A549 (cell line): ENCODE data around the gene GPSM1. TPM values are rescaled to one million over a fixed set of nuclear protein-coding genes. Genes with fewer than 3 reads are reported as not detected.

Source experiments
- ATAC-seq, 2 experiments: fragments of 200-7000 bp in 1 of 2; fragments of >200 bp in 1 of 2; cut with Nextera tagmentation in 1 of 2; cut with Tn5 transposase in 1 of 2; 3 replicates each; pipeline versions ENCODE4 v1.8.0 to v1.9.1; 2018 to 2020; ENCODE audit warnings: mild to moderate bottlenecking in 1 of 2, moderate library complexity in 1 of 2
- CTCF ChIA-PET: fragments of 300-600 bp; sonication (Branson Sonifier 250); formaldehyde crosslinking; extraction: SDS; loops from one replicate; lab custom pipeline; 2021; ENCODE audit warnings: antibody characterized with exemption, inconsistent platforms; lab: Yijun Ruan, JAX
- POLR2A ChIA-PET: fragments of 350-600 bp; formaldehyde crosslinking; extraction: SDS; loops from one replicate; lab custom pipeline; 2021; ENCODE audit warnings: antibody characterized with exemption, inconsistent platforms; lab: Yijun Ruan, JAX
- DNase-seq, 2 experiments: peaks; one replicate each; pipeline versions ENCODE4 v3.0.0 to v3.0.0-alpha.2; 2011 to 2016; ENCODE audit warnings: low read depth in 1 of 2, low spot score in 1 of 2
- FAIRE-seq: peaks from 2 replicates; lab custom pipeline; 2011; peaks lifted over from hg19 to GRCh38; lab: Jason Lieb, UNC
- H3K27ac ChIP-seq, 2 experiments: fragments of >200 bp; sonication (Bioruptor Twin); formaldehyde crosslinking; 3 replicates each; pipeline ENCODE4 v1.5.1; 2016 to 2017
- H3K4me1 ChIP-seq: fragments of >200 bp; sonication (Bioruptor Twin); formaldehyde crosslinking; 3 replicates; pipeline ENCODE4 v1.6.1; 2016
- H3K4me2 ChIP-seq: fragments of >200 bp; sonication (Bioruptor Twin); formaldehyde crosslinking; 3 replicates; pipeline ENCODE4 v1.6.1; 2016
- H3K4me3 ChIP-seq: fragments of >200 bp; sonication (Bioruptor Twin); formaldehyde crosslinking; 3 replicates; pipeline ENCODE4 v1.5.1; 2016
- H3K9me3 ChIP-seq: fragments of >200 bp; sonication (Bioruptor Twin); formaldehyde crosslinking; 3 replicates; pipeline ENCODE4 v1.6.1; 2016
- BHLHE40 ChIP-seq: IDR thresholded peaks from 2 replicates; pipeline ENCODE4 v1.6.1; 2012; ENCODE audit warnings: low read depth, low read length, inconsistent platforms
- CBX2 ChIP-seq: fragments of 200-600 bp; sonication (generic); IDR thresholded peaks from 2 replicates; pipeline ENCODE4 v1.6.1; 2016; ENCODE audit warnings: low read depth, mild to moderate bottlenecking, borderline replicate concordance
- CBX8 ChIP-seq: fragments of 200-600 bp; sonication (generic); IDR thresholded peaks from 2 replicates; pipeline ENCODE4 v1.6.1; 2016
- CHD2 ChIP-seq: fragments of 150-350 bp; IDR thresholded peaks from 2 replicates; pipeline ENCODE4 v1.6.1; 2014; ENCODE audit warnings: low read length; ENCODE audit not compliant: partially characterized antibody
- EHF ChIP-seq: fragments of 250-450 bp; sonication (Bioruptor Pico); IDR thresholded peaks from 2 replicates; pipeline ENCODE4 v1.5.0; 2020; ENCODE audit warnings: mild to moderate bottlenecking
- EHMT2 ChIP-seq: fragments of 200-600 bp; sonication (generic); IDR thresholded peaks from 2 replicates; pipeline ENCODE4 v1.6.1; 2016; ENCODE audit warnings: antibody characterized with exemption, low read depth, mild to moderate bottlenecking, moderate library complexity
- FOSB ChIP-seq: fragments of 250-450 bp; sonication (Bioruptor Pico); IDR thresholded peaks from 2 replicates; pipeline ENCODE4 v1.5.0; 2020; ENCODE audit warnings: mild to moderate bottlenecking, moderate library complexity
- FOXS1 ChIP-seq: fragments of 250-450 bp; sonication (Bioruptor Pico); IDR thresholded peaks from 2 replicates; pipeline ENCODE4 v1.5.0; 2020; ENCODE audit warnings: mild to moderate bottlenecking, moderate library complexity
- HMGXB4 ChIP-seq: fragments of 250-450 bp; sonication (Bioruptor Pico); IDR thresholded peaks from 2 replicates; pipeline ENCODE4 v1.5.0; 2021; ENCODE audit warnings: mild to moderate bottlenecking, moderate library complexity, borderline replicate concordance
- JUN ChIP-seq, 2 experiments: fragments of >200 bp; sonication (Bioruptor Twin); formaldehyde crosslinking; IDR thresholded peaks; 2 replicates in 1 of 2; 3 replicates in 1 of 2; pipeline ENCODE4 v1.6.1; 2016 to 2017
- JUNB ChIP-seq: fragments of >200 bp; sonication (Bioruptor Twin); formaldehyde crosslinking; IDR thresholded peaks from 2 replicates; pipeline ENCODE4 v1.6.1; 2016
- KDM1A ChIP-seq: fragments of 200-600 bp; sonication (generic); IDR thresholded peaks from 2 replicates; pipeline ENCODE4 v1.6.1; 2016; ENCODE audit warnings: low read depth, mild to moderate bottlenecking
- MAFK ChIP-seq: fragments of 450-650 bp; IDR thresholded peaks from 2 replicates; pipeline ENCODE4 v1.6.1; 2014; ENCODE audit not compliant: partially characterized antibody
- MYC ChIP-seq: IDR thresholded peaks from 2 replicates; pipeline ENCODE4 v1.6.1; 2012; ENCODE audit warnings: mild to moderate bottlenecking, inconsistent platforms, low read length, improper control_type of control experiment, borderline replicate concordance
- POLR2A ChIP-seq: IDR thresholded peaks from 2 replicates; pipeline ENCODE4 v1.6.1; 2012; ENCODE audit warnings: mild to moderate bottlenecking, low read length
- RFX5 ChIP-seq: fragments of 450-650 bp; IDR thresholded peaks from 2 replicates; pipeline ENCODE4 v1.7.1; 2014; ENCODE audit warnings: antibody characterized with exemption, mild to moderate bottlenecking, moderate library complexity
- RNF2 ChIP-seq: fragments of 200-600 bp; sonication (generic); IDR thresholded peaks from 2 replicates; pipeline ENCODE4 v1.6.1; 2016; ENCODE audit warnings: low read depth, mild to moderate bottlenecking, antibody characterized with exemption, moderate library complexity, borderline replicate concordance
- SREBF2 ChIP-seq: fragments of 450-650 bp; IDR thresholded peaks from 2 replicates; pipeline ENCODE4 v1.6.1; 2014; ENCODE audit warnings: mild to moderate bottlenecking, moderate library complexity
- TFCP2L1 ChIP-seq: fragments of 250-450 bp; sonication (Bioruptor Pico); IDR thresholded peaks from 2 replicates; pipeline ENCODE4 v1.5.0; 2021; ENCODE audit warnings: mild to moderate bottlenecking
- ZC3H11A ChIP-seq: fragments of 450-650 bp; IDR thresholded peaks from 2 replicates; pipeline ENCODE4 v1.6.1; 2014; ENCODE audit warnings: antibody characterized with exemption, mild to moderate bottlenecking
- WGBS: methylation state at CpG from one replicate; pipeline ENCODE4 v1.1.6; 2017; ENCODE audit errors: missing lambda C conversion rate; 5-methylcytosine and 5-hydroxymethylcytosine counted together
- polyA plus RNA-seq, 4 experiments: library from polyadenylated mRNA; depleted of rRNA in 3 of 4; stranded (reverse); fragments of >200 nt; fragmentation: RNase III in 1 of 4; extraction: RNeasy Plus Mini Kit Qiagen cat#74134 plus additional on column Dnase treatment in 1 of 4; gene quantifications; 2 replicates in 3 of 4; 3 replicates in 1 of 4; pipeline ENCODE4 v1.2.3, GENCODE V29; 2011 to 2017
- TF ChIP-seq, protein P1 (sequence below): fragments of >200 bp; sonication (Bioruptor Twin); formaldehyde crosslinking; IDR thresholded peaks from 3 replicates; pipeline ENCODE4 v1.5.1; 2016
- TF ChIP-seq, protein P2 (sequence below): fragments of >200 bp; sonication (Bioruptor Twin); formaldehyde crosslinking; IDR thresholded peaks from 3 replicates; pipeline ENCODE4 v1.6.1; 2016
- TF ChIP-seq, protein P3 (sequence below): fragments of 150-350 bp; IDR thresholded peaks from 2 replicates; pipeline ENCODE4 v1.6.1; 2014; ENCODE audit warnings: low read depth, mild to moderate bottlenecking, low read length
- TF ChIP-seq, protein P4 (sequence below): IDR thresholded peaks from 2 replicates; pipeline ENCODE4 v1.6.1; 2012

The GPSM1 gene
- polyA plus RNA-seq, 2 of the 4 experiments (the other 2 are of a cell fraction): 2.1 to 8.8 TPM

GRCh38 chr9:136295055-136295454 lies 32.3 kb upstream of the GPSM1 start:
- POLR2A ChIA-PET: no interaction called here
- ATAC-seq (no peak), DNase-seq (no peak), FAIRE-seq (no peak)
- no peaks in the 10 kb centered on the region for H3K9me3 ChIP-seq
- CTCF ChIA-PET: interaction anchor here (0.5 to 0.9 kb wide), 2 partner anchors 11 to 352 kb away, joined by 3 read pairs; no protein-coding TSS in a partner anchor
- no peak overlapping the region for H3K4me3 ChIP-seq
- TF ChIP-seq, protein P1, sequence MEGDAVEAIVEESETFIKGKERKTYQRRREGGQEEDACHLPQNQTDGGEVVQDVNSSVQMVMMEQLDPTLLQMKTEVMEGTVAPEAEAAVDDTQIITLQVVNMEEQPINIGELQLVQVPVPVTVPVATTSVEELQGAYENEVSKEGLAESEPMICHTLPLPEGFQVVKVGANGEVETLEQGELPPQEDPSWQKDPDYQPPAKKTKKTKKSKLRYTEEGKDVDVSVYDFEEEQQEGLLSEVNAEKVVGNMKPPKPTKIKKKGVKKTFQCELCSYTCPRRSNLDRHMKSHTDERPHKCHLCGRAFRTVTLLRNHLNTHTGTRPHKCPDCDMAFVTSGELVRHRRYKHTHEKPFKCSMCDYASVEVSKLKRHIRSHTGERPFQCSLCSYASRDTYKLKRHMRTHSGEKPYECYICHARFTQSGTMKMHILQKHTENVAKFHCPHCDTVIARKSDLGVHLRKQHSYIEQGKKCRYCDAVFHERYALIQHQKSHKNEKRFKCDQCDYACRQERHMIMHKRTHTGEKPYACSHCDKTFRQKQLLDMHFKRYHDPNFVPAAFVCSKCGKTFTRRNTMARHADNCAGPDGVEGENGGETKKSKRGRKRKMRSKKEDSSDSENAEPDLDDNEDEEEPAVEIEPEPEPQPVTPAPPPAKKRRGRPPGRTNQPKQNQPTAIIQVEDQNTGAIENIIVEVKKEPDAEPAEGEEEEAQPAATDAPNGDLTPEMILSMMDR: no peak
- TF ChIP-seq FOSB (CRISPR knock-in tag): no peak
- no peak for TF ChIP-seq POLR2A
- TF ChIP-seq CHD2: no peak
- TF ChIP-seq CBX8: no peak
- no peak for TF ChIP-seq JUN (IDR thresholded peaks at IDR 0.05)
- H3K4me1 ChIP-seq: no peaks in the 10 kb centered on the region
- WGBS: 79% methylated on average over 13 of the region's 16 CpGs
- no peak overlapping the region for H3K27ac ChIP-seq
- no peak overlapping the region for H3K4me2 ChIP-seq

- no peak for ATAC-seq
- POLR2A ChIA-PET: no interaction called here
- H3K4me2 ChIP-seq: no peak overlapping the region
- 64% methylated on average over 34 of the region's 37 CpGs for WGBS
- TF ChIP-seq SREBF2 (no peak), MAFK (peak; percentile 36)
- H3K9me3 ChIP-seq: no peaks in the 10 kb centered on the region
- no peak for FAIRE-seq
- H3K27ac ChIP-seq: no peak overlapping the region
- no peak for DNase-seq
- H3K4me3 ChIP-seq: no peak overlapping the region
- no peaks in the 10 kb centered on the region for H3K4me1 ChIP-seq
- CTCF ChIA-PET: interaction anchor here (1.0 to 2.3 kb wide), 6 partner anchors 12 to 158 kb away, joined by 3 to 17 read pairs (median 4); no protein-coding TSS in a partner anchor
Observed at GRCh38 chr9:136295542-136296433, 31.6 kb upstream of the GPSM1 start.

GRCh38 chr9:136296434-136297015 lies 30.8 kb upstream of the GPSM1 start:
- DNase-seq (no peak), FAIRE-seq (no peak), ATAC-seq (no peak)
- TF ChIP-seq CHD2 (no peak), RNF2 (no peak), EHMT2 (no peak), RFX5 (no peak), BHLHE40 (no peak), ZC3H11A (no peak), FOXS1 (no peak), HMGXB4 (no peak), KDM1A (no peak), TFCP2L1 (CRISPR knock-in tag) (no peak), FOSB (CRISPR knock-in tag) (no peak), MAFK (no peak), JUNB (no peak), CBX2 (no peak), EHF (CRISPR knock-in tag) (no peak), SREBF2 (no peak), MYC (no peak)
- TF ChIP-seq, protein P2, sequence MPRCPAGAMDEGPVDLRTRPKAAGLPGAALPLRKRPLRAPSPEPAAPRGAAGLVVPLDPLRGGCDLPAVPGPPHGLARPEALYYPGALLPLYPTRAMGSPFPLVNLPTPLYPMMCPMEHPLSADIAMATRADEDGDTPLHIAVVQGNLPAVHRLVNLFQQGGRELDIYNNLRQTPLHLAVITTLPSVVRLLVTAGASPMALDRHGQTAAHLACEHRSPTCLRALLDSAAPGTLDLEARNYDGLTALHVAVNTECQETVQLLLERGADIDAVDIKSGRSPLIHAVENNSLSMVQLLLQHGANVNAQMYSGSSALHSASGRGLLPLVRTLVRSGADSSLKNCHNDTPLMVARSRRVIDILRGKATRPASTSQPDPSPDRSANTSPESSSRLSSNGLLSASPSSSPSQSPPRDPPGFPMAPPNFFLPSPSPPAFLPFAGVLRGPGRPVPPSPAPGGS: no peak
- TF ChIP-seq, protein P3, sequence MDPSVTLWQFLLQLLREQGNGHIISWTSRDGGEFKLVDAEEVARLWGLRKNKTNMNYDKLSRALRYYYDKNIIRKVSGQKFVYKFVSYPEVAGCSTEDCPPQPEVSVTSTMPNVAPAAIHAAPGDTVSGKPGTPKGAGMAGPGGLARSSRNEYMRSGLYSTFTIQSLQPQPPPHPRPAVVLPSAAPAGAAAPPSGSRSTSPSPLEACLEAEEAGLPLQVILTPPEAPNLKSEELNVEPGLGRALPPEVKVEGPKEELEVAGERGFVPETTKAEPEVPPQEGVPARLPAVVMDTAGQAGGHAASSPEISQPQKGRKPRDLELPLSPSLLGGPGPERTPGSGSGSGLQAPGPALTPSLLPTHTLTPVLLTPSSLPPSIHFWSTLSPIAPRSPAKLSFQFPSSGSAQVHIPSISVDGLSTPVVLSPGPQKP: no peak
- TF ChIP-seq, protein P4, sequence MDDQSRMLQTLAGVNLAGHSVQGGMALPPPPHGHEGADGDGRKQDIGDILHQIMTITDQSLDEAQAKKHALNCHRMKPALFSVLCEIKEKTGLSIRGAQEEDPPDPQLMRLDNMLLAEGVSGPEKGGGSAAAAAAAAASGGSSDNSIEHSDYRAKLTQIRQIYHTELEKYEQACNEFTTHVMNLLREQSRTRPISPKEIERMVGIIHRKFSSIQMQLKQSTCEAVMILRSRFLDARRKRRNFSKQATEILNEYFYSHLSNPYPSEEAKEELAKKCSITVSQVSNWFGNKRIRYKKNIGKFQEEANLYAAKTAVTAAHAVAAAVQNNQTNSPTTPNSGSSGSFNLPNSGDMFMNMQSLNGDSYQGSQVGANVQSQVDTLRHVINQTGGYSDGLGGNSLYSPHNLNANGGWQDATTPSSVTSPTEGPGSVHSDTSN: no peak
- Histone ChIP-seq H3K4me1 (no peaks in the 10 kb centered on the region), H3K9me3 (no peaks in the 10 kb centered on the region), H3K4me2 (no peak overlapping the region), H3K4me3 (no peak overlapping the region), H3K27ac (no peak overlapping the region)
- CTCF ChIA-PET: interaction anchor here (1.0 to 2.3 kb wide), 6 partner anchors 13 to 159 kb away, joined by 3 to 17 read pairs (median 4); no protein-coding TSS in a partner anchor
- 74% methylated on average over 7 of the region's 16 CpGs for WGBS
- POLR2A ChIA-PET: no interaction called here
